SK-N-SH (cell line): ENCODE measurements around the gene JPH2. TPM values are rescaled to one million over a fixed set of nuclear protein-coding genes. Genes with fewer than 3 reads are reported as not detected.

Experiments
- CTCF ChIA-PET: fragments of 300-600, 350-600 bp; formaldehyde crosslinking; extraction: SDS; loops from one replicate; lab custom pipeline; 2021; lab: Yijun Ruan, JAX
- POLR2A ChIA-PET: fragments of 350-600 bp; sonication (Branson Sonifier 250); formaldehyde crosslinking; extraction: SDS; loops from one replicate; lab custom pipeline; 2020; ENCODE audit warnings: antibody characterized with exemption, inconsistent platforms; lab: Yijun Ruan, JAX
- DNase-seq: peaks from one replicate; pipeline ENCODE4 v3.0.0; 2012
- H2AFZ ChIP-seq: fragments of 200-600 bp; sonication (generic); 2 replicates; pipeline ENCODE4 v1.8.1; 2016; ENCODE audit warnings: antibody characterized with exemption, mild to moderate bottlenecking, low read depth
- H3F3A ChIP-seq: fragments of 200-600 bp; sonication (generic); replicated peaks from 2 replicates; pipeline ENCODE3; 2016; ENCODE audit warnings: antibody characterized with exemption, mild to moderate bottlenecking; ENCODE audit not compliant: insufficient read depth
- H3K27ac ChIP-seq, 2 experiments: fragments of 200-500 bp in 1 of 2; fragments of 200-600 bp in 1 of 2; sonication (Bioruptor generic) in 1 of 2; sonication (generic), shearing (Covaris generic) in 1 of 2; 2 replicates each; pipeline versions ENCODE4 v1.5.1 to v1.6.1; 2014 to 2016; ENCODE audit warnings: low read depth in 2 of 2, inconsistent platforms in 1 of 2, low read length in 1 of 2, mild to moderate bottlenecking in 1 of 2, mixed read lengths in 1 of 2
- H3K27me3 ChIP-seq: fragments of 200-600 bp; sonication (generic), shearing (Covaris generic); 2 replicates; pipeline ENCODE4 v1.6.1; 2016; ENCODE audit warnings: mixed run types; ENCODE audit not compliant: insufficient read depth
- H3K36me3 ChIP-seq, 2 experiments: fragments of 200-500 bp in 1 of 2; fragments of 200-600 bp in 1 of 2; sonication (Bioruptor generic) in 1 of 2; sonication (generic) in 1 of 2; replicated peaks in 1 of 2; 2 replicates each; pipeline versions ENCODE3 to v1.5.1; 2014 to 2016; ENCODE audit warnings: low read length in 1 of 2, mild to moderate bottlenecking in 1 of 2; ENCODE audit not compliant: insufficient read depth in 2 of 2, control insufficient read depth in 1 of 2
- H3K4me1 ChIP-seq, 2 experiments: fragments of 200-500 bp in 1 of 2; fragments of 200-600 bp in 1 of 2; sonication (Bioruptor generic) in 1 of 2; sonication (generic), shearing (Covaris generic) in 1 of 2; 2 replicates each; pipeline versions ENCODE4 v1.5.1 to v1.6.1; 2014 to 2016; ENCODE audit warnings: low read depth in 1 of 2, low read length in 1 of 2, mixed run types in 1 of 2; ENCODE audit not compliant: insufficient read depth in 2 of 2, control insufficient read depth in 1 of 2
- H3K4me2 ChIP-seq: fragments of 200-600 bp; sonication (generic), shearing (Covaris generic); 2 replicates; pipeline ENCODE4 v1.6.1; 2017; ENCODE audit warnings: mixed run types
- H3K4me3 ChIP-seq, 2 experiments: fragments of 200-500 bp in 1 of 2; fragments of 200-600 bp in 1 of 2; sonication (Bioruptor generic) in 1 of 2; sonication (generic), shearing (Covaris generic) in 1 of 2; 2 replicates each; pipeline versions ENCODE4 v1.5.1 to v1.8.1; 2014 to 2016; ENCODE audit warnings: low read depth in 2 of 2, inconsistent platforms in 1 of 2, low read length in 1 of 2, mild to moderate bottlenecking in 1 of 2, mixed read lengths in 1 of 2, moderate library complexity in 1 of 2
- H3K79me2 ChIP-seq: fragments of 200-600 bp; sonication (generic); 2 replicates; pipeline ENCODE4 v1.8.1; 2017; ENCODE audit warnings: mild to moderate bottlenecking; ENCODE audit not compliant: insufficient read depth
- H3K9ac ChIP-seq: fragments of 200-600 bp; sonication (generic); 2 replicates; pipeline ENCODE4 v1.6.1; 2017; ENCODE audit warnings: mixed run types
- H3K9me2 ChIP-seq: fragments of 200-600 bp; sonication (generic); 2 replicates; pipeline ENCODE4 v1.6.1; 2017; ENCODE audit warnings: mixed run types
- H3K9me3 ChIP-seq: fragments of 200-600 bp; sonication (generic); 2 replicates; pipeline ENCODE4 v1.6.1; 2017; ENCODE audit warnings: mixed run types, mild to moderate bottlenecking, moderate library complexity
- H4K20me1 ChIP-seq: fragments of 200-600 bp; sonication (generic); 2 replicates; pipeline ENCODE4 v1.6.1; 2017; ENCODE audit warnings: mild to moderate bottlenecking, mixed run types; ENCODE audit not compliant: insufficient read depth
- CHD2 ChIP-seq: fragments of 150-350 bp; IDR thresholded peaks from 2 replicates; pipeline ENCODE4 v1.6.1; 2018; ENCODE audit warnings: low read length; ENCODE audit not compliant: partially characterized antibody
- FOXJ3 ChIP-seq: sonication (generic); formaldehyde crosslinking; IDR thresholded peaks from 2 replicates; pipeline ENCODE4 v1.5.1; 2020; ENCODE audit warnings: mild to moderate bottlenecking, missing genetic modification reagents
- GATA2 ChIP-seq: sonication (generic); formaldehyde crosslinking; IDR thresholded peaks from 2 replicates; pipeline ENCODE4 v1.5.0; 2020; ENCODE audit warnings: mild to moderate bottlenecking, missing genetic modification reagents
- MEF2A ChIP-seq: IDR thresholded peaks from 2 replicates; pipeline ENCODE4 v1.4.0; 2012; ENCODE audit warnings: low read depth, borderline replicate concordance
- NRF1 ChIP-seq: IDR thresholded peaks from 2 replicates; pipeline ENCODE4 v1.6.1; 2012; ENCODE audit warnings: low read depth, mild to moderate bottlenecking, low read length
- POLR2AphosphoS5 ChIP-seq: IDR thresholded peaks from 2 replicates; pipeline ENCODE4 v1.6.1; 2012; ENCODE audit warnings: low read depth, low read length
- RCOR1 ChIP-seq: fragments of 150-350 bp; IDR thresholded peaks from 2 replicates; pipeline ENCODE4 v1.6.1; 2017; ENCODE audit warnings: antibody characterized with exemption, low read length
- RXRA ChIP-seq: IDR thresholded peaks from 2 replicates; pipeline ENCODE4 v1.4.0; 2012; ENCODE audit warnings: low read depth, mild to moderate bottlenecking, borderline replicate concordance
- SMC3 ChIP-seq: IDR thresholded peaks from 2 replicates; pipeline ENCODE4 v1.6.1; 2012; ENCODE audit warnings: low read depth, low read length, improper control_type of control experiment
- TEAD4 ChIP-seq: IDR thresholded peaks from 2 replicates; pipeline ENCODE4 v1.4.0; 2012; ENCODE audit warnings: mild to moderate bottlenecking, borderline replicate concordance; ENCODE audit not compliant: insufficient read depth
- YY1 ChIP-seq: IDR thresholded peaks from 2 replicates; pipeline ENCODE4 v1.4.0; 2012; ENCODE audit warnings: low read depth, mild to moderate bottlenecking
- WGBS: methylation state at CpG from one replicate; pipeline ENCODE4 v1.1.6; 2017; ENCODE audit warnings: low lambda C conversion rate; 5-methylcytosine and 5-hydroxymethylcytosine counted together
- polyA plus RNA-seq, 3 experiments: library from polyadenylated mRNA; depleted of rRNA; stranded (reverse); fragments of >200 nt; gene quantifications; 2 replicates each; pipeline ENCODE4 v1.2.3, GENCODE V29; 2012
- TF ChIP-seq, protein P1 (sequence below): fragments of 150-350 bp; IDR thresholded peaks from 2 replicates; pipeline ENCODE4 v1.6.1; 2017; ENCODE audit warnings: antibody characterized with exemption, low read length, low read depth, borderline replicate concordance

Gene JPH2
- polyA plus RNA-seq, 1 of the 3 experiments (the other 2 are of a cell fraction), result 0.67 TPM

- TF ChIP-seq POLR2AphosphoS5 (peak; percentile 74; the same call in 1 of the 2 replicates), NRF1 (peak; percentile 90), RCOR1 (peak; percentile 98), CHD2 (peak; percentile 84)
- TF ChIP-seq, all 33 proteins: peak for 15
Observed at GRCh38 chr20:44074252-44075151, 112.5 kb downstream of the JPH2 start (continued).

DNA sequence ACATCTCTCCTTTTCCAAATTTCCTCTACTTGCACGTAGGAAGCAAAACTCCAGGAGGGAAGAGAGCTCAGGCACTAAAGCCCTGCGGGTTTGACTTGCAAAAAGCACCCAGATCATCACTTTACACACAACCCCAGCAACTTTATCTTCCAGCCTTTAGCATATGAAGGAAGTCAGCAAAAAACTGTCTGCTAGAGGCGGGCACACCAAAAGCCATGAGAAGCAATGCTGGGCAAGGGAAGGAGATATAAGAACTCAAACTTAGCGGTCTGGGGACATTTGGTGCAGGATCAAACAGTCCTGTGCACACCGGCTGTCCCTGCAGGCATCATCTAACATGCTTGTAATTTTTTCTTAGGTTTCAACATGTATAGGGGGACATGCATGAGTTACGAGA lies 113.3 kb downstream of the JPH2 start:
- H4K20me1 ChIP-seq, result no peaks in the 10 kb centered on the region
- no peaks in the 10 kb centered on the region for H3K79me2 ChIP-seq
- H2AFZ ChIP-seq, result no peak overlapping the region
- peak overlapping the region in 1 of 2 experiments; percentile 97; a peak in 2 of 4 replicates for H3K27ac ChIP-seq
- H3K9me2 ChIP-seq, result no peaks in the 10 kb centered on the region
- H3K9me3 ChIP-seq, result no peaks in the 10 kb centered on the region
- WGBS, result 88% methylated on average over 6 of the region's 6 CpGs
- ChIA-PET POLR2A (interaction anchor here (1.6 kb wide), 1 partner anchor 56 kb away, joined by 8 read pairs; no protein-coding TSS in a partner anchor), CTCF (interaction anchor here (1.0 to 4.1 kb wide), 7 partner anchors 17 to 324 kb away, joined by 3 to 25 read pairs (median 4); no protein-coding TSS in a partner anchor)
- H3K4me1 ChIP-seq, result peaks cover 9 to 31% of the 10 kb centered on the region in 2 experiments; a peak in 2 of 4 replicates
- no peaks in the 10 kb centered on the region for H3K36me3 ChIP-seq
- DNase-seq, result no peak
- H3K27me3 ChIP-seq, result no peaks in the 10 kb centered on the region
- H3K9ac ChIP-seq, result no peak overlapping the region
- H3K4me3 ChIP-seq, result no peak overlapping the region
- TF ChIP-seq YY1, result no peak
- TF ChIP-seq MEF2A, result no peak
- TF ChIP-seq TEAD4, result no peak
- no peak for TF ChIP-seq GATA2 (CRISPR knock-in tag)
- no peak for TF ChIP-seq NRF1
- no peak for TF ChIP-seq RCOR1
- TF ChIP-seq RXRA, result no peak
- TF ChIP-seq, protein P1, sequence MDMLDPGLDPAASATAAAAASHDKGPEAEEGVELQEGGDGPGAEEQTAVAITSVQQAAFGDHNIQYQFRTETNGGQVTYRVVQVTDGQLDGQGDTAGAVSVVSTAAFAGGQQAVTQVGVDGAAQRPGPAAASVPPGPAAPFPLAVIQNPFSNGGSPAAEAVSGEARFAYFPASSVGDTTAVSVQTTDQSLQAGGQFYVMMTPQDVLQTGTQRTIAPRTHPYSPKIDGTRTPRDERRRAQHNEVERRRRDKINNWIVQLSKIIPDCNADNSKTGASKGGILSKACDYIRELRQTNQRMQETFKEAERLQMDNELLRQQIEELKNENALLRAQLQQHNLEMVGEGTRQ, result no peak
- TF ChIP-seq SMC3, result no peak
- no peak for TF ChIP-seq POLR2AphosphoS5
- TF ChIP-seq CHD2, result no peak
- TF ChIP-seq FOXJ3 (CRISPR knock-in tag), result no peak
- H3K4me2 ChIP-seq, result no peak overlapping the region
- no peaks in the 10 kb centered on the region for H3F3A ChIP-seq
